Glomerular visceral epithelial cell (primary cell): ENCODE data around the gene CDK18.
A peak's percentile ranks its signal among the peaks of the same experiment; 100 is the strongest.

Experiments
- DNase-seq: peaks from one replicate; pipeline ENCODE4 v3.0.0-alpha.2; 2016; ENCODE audit errors: extremely low spot score

CDK18 gene

DNA sequence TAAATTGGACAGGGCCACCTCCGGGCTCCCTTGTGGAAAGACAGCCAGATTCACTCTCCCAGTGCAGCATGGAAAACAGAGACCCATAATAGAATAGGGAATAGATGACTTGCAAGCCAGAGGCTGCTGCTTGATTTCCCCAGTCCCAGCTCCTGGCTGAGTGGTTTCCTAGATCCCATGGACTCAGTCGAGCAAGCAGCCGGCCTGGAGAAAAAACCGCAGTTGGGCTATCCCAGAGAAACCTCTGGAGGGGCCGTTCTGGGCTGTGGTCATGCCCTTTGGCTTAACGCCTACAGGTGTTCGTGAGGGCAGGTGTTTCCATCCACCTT, 65.7 kb downstream of the CDK18 start:
- DNase-seq = peak; percentile 49

DNA sequence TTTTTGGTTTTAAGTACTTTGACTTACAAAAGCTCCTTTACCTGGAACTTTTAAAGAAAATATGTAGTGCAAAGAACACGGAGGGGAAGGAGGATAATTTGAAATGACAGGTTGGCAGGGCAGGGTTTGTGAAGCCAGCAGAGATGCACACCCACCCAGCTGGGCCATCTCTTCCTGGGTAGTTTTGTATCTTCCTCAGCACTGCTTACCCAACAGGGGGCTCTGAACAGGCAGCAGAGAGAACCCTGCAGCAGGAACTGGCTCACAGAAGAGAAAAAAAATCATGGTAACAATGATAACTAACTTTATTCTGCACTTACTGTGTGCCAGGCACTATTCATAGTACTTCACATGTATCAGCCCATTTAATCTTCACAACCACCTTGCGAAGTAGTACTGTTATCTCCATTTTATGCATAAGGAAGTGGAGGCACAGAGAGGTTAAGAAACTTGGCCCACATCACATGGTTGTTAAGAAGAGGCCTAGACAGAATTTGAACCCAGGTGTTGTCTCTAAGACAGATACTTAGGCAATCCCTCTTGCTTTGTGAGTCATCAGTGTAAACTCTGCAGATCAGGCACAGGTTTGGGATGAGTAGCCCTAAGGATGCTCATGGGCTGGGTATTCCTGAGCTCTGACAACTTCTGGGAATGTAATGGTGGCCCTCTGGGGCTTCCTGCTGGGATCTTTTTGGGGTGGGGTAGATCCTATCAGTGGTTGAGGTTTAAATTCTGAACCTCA, 66.5 kb downstream of the CDK18 start:
- DNase-seq = no peak

- no peak for DNase-seq
Observed at GRCh38 chr1:205571747-205572146, 67.3 kb downstream of the CDK18 start.

GRCh38 chr1:205572421-205572820, 68.0 kb downstream of the CDK18 start:
- no peak for DNase-seq

GRCh38 chr1:205575294-205575885, 70.9 kb downstream of the CDK18 start:
- DNase-seq = no peak

DNA sequence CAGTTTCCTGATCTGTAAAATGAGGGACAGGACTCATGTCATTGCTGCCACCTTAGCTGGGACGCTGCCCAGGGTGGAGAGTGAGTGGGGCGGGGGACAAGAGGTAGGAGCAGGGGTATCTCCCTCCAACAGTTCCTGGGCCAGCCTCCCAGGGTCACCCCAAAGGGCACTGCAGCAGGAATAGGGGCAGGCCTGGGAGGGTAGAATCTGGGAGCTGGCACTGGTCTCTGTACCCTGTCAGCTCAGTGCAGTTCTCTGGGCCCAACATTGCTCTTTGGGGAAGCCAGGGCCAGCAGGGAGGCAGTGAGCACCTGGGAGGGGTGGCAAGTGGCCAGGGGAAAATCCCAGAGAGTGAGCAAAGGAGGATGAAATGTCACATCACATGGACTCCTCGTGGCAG, 71.5 kb downstream of the CDK18 start:
- DNase-seq = no peak

DNA sequence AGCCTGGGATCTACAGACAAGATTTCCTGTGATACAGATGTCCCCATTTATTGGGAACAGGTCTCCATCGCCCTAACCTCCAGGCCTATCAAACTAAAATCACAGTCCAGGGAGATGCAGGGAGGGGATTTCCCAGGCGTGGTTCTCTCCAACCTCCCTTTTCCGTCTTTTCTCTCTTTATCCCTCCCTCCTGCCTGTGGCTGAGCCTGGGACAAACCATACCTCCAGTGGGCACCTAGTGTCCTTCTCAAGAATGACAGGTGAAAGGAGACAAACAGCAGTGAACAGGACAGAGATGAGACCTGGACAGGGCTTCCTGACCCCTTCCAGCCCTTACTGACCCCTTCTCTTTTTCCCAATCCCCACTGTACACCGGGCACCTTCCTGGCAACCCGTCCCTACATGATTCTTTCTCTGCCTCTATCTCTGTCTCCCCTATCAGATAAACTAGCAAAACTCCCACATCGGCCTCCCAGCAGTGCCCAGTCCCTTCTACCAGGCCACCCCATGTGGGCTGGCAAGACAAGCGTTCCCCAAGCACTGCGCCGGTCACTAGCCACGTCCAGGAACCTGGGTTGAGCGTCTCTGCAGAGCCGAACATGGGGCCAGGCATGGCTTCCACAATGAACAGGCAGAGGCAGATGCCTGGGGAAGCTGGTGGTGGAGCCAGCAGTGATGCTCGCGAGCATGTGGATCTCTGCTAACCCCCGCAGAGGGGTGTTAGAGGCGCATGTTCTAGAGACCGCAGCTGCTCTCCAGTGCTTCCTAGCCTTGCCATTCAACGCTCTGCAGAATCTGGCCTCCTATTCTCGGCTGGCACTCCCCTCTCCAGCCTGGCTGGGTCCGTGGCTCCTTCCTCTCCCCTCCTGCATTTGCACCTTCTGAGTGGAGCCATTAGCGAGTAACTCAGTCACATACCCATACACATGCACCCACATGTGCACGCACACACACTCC, 72.6 kb downstream of the CDK18 start:
- DNase-seq = no peak

DNA sequence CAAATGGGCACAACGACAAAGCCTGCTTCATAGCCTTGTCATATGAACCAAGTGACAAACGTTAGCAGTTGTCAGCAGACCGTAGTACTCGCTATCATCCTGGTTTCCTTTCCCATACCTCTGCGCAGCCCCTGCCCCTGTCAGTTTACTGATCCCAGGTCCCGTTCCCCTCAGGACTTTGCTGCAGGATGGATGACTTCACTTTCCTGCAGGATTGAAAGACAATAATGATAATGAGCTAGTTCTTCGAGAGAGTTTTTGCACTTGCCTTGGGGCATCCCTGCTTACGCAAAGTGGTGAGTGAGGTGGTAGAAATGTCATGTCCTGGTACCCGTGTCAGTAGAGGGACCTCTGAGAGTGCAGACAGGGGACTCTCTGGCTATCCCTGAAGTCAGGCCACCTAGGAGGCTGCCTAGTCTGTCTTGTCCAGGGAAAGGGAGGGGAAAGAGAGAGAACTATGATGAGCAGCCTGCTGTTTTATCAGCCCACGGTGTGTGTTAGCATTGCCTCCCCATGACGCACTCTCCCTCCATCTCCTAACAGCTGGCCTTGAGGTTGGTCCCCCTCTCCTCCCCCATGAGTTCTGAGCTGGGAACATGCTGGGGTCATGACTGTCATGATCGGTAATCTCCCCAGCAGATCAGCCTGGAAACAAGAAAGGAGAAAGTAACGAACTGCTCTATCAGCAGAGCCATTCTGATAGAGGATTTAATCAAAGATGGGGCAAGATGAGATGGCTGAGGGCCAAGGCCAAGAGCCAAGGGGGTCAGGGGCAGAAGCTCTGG, 73.6 kb downstream of the CDK18 start:
- no peak for DNase-seq

GRCh38 chr1:205578780-205579571, 74.5 kb downstream of the CDK18 start:
- DNase-seq = no peak

DNA sequence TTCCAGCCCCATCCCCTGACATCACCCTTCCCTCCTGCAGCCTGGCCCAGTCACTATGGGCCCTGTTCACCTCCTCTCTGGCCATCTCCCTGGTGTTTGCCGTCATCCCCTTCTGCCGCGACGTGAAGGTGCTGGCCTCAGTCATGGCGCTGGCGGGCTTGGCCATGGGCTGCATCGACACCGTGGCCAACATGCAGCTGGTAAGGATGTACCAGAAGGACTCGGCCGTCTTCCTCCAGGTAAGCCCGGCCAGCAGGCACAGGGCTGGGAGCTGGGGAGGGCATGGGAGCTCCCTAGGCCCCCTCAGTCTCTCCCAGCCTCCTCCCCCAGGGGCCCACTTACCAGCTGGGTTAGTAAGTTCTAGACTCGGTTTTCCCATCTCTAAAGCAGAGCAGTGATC, 75.2 kb downstream of the CDK18 start:
- no peak for DNase-seq

DNA sequence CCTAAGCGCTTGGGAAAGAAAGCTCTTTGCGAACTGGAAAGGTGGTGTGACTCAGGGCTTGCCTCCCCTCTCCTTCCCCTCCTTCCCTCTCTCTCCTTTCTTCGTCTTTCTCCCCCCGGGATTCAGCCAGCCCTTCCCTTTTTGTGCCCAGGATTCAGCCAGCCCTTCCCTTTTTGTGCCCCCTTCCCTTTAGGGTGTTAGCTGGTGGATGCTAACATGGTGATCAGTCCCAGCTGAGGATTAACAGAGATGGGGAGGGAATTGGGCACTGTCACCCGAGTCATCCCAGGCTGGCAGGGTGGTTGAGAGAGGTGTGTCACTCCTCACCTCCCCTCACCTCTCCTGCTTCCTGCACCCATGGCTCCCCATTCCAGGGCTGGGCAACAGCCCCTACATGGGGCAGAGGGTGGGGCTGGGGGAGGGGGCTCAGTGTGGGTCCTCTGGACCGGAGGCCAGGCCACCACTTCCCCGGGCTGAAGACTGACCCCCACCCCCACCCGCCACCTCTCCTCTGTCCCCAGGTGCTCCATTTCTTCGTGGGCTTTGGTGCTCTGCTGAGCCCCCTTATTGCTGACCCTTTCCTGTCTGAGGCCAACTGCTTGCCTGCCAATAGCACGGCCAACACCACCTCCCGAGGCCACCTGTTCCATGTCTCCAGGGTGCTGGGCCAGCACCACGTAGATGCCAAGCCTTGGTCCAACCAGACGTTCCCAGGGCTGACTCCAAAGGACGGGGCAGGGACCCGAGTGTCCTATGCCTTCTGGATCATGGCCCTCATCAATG, 75.9 kb downstream of the CDK18 start:
- no peak for DNase-seq

GRCh38 chr1:205580923-205581180, 76.4 kb downstream of the CDK18 start:
- DNase-seq = no peak

DNA sequence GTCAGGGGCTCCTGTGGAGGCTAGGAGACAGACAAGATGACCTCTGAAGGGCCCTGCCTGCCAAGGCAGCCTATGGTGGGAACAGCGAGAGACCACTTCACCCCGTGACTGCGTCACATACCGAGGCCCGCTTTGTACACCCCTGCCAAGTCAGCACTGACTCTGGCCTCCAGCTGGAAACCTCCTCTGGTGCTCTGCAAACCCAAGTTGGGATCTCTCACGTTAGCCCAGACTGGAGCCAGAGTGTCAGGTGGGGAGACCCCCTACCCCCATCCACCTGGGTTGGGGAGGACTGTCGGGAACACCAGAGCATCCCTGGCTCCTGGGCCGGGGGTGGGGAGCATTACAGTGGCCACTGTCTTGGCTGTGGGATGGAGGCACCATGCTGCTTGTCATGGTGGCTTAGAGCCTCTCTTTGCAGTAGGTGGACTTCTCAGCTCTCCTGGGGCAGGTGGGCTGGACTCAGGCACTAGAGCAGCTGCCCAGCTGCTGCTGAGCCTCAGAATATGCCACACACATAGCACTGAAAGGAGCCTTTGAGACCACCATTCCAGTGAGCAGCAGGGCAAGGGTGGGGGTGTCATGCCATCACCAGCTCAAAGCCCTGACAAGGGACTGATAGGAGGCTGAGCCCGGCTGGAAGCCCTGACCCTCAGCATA, 77.0 kb downstream of the CDK18 start:
- DNase-seq = no peak

DNA sequence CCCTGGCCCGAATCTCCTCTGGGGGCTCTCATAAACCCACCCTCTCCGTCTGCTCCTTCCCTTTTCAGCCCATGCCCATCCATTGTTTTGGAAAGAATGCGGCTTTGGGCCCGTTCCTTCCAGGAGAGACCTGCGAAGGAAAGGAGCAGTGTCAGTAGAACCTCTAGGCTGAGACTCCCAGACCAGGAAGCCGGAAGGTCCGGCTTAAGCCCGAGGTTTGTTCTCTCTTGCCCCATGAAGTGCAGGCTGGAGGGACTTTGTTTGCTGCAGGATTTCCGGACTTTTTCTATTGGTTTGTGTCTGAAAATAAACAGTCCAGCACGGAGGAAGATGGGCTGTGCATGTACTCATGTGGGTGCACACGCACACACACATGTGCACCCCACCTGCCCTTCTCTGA, 77.6 kb downstream of the CDK18 start:
- no peak for DNase-seq
